GM23338 (cell line): Measurements from ENCODE around the gene P3H4.

ENCODE experiments used
- EZH2 ChIP-seq: fragments of 200-600 bp; sonication (generic); IDR thresholded peaks from one replicate; pipeline ENCODE4 v1.8.0; 2017; ENCODE audit warnings: antibody characterized with exemption, mild to moderate bottlenecking, low read depth; ENCODE audit not compliant: unreplicated experiment
- POLR2AphosphoS5 ChIP-seq: IDR thresholded peaks from 2 replicates; pipeline ENCODE4 v1.6.1; 2016; ENCODE audit warnings: antibody characterized with exemption, low read depth
- ZNF114 ChIP-seq: fragments of 250-450 bp; sonication (Bioruptor Pico); IDR thresholded peaks from 2 replicates; pipeline ENCODE4 v1.5.0; 2020; ENCODE audit warnings: mild to moderate bottlenecking, moderate library complexity
- TF ChIP-seq, protein P1 (sequence below), 2 experiments: fragments of 200-600 bp in 1 of 2; sonication (generic) in 1 of 2; conservative IDR thresholded peaks; 2 replicates each; pipeline versions ENCODE4 v1.5.1 to v1.6.1; 2016 to 2017; ENCODE audit warnings: antibody characterized with exemption in 2 of 2, low read depth in 2 of 2, mild to moderate bottlenecking in 2 of 2, moderate library complexity in 1 of 2
- TF ChIP-seq, protein P2 (sequence below): fragments of 250-450 bp; sonication (Bioruptor Pico); IDR thresholded peaks from 2 replicates; pipeline ENCODE4 v1.5.0; 2020; ENCODE audit warnings: mild to moderate bottlenecking, moderate library complexity
- TF ChIP-seq, protein P3 (sequence below): IDR thresholded peaks from one replicate; pipeline ENCODE4 v1.6.1; 2018; ENCODE audit warnings: antibody characterized with exemption; ENCODE audit not compliant: unreplicated experiment

DNA sequence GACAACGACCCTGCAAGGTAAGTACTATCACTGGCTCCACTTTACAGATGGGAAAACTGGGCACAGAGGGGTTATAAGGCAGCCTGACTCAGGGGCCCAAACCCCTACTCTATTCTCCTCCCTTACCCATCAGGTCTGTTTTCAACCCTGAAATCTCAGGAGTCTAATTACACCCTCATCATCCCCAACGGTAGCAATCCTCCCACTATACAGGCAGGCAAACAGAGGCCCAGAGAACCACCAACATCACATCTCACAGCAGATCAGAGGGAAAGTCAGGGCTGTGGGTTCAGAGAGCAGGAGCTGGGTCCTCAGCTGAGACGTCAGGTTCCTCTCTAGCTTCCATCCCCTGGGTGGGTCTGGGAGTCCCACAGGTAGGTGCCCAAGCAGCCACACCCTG lies 41.8 kb downstream of the P3H4 start:
- TF ChIP-seq, protein P1, sequence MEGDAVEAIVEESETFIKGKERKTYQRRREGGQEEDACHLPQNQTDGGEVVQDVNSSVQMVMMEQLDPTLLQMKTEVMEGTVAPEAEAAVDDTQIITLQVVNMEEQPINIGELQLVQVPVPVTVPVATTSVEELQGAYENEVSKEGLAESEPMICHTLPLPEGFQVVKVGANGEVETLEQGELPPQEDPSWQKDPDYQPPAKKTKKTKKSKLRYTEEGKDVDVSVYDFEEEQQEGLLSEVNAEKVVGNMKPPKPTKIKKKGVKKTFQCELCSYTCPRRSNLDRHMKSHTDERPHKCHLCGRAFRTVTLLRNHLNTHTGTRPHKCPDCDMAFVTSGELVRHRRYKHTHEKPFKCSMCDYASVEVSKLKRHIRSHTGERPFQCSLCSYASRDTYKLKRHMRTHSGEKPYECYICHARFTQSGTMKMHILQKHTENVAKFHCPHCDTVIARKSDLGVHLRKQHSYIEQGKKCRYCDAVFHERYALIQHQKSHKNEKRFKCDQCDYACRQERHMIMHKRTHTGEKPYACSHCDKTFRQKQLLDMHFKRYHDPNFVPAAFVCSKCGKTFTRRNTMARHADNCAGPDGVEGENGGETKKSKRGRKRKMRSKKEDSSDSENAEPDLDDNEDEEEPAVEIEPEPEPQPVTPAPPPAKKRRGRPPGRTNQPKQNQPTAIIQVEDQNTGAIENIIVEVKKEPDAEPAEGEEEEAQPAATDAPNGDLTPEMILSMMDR (conservative IDR thresholded peaks at IDR 0.05; ENCODE audit: low read depth in 2 of 2): no peak
- TF ChIP-seq POLR2AphosphoS5 (no peak), EZH2 (no peak), ZNF114 (CRISPR knock-in tag) (no peak)
- TF ChIP-seq, protein P2, sequence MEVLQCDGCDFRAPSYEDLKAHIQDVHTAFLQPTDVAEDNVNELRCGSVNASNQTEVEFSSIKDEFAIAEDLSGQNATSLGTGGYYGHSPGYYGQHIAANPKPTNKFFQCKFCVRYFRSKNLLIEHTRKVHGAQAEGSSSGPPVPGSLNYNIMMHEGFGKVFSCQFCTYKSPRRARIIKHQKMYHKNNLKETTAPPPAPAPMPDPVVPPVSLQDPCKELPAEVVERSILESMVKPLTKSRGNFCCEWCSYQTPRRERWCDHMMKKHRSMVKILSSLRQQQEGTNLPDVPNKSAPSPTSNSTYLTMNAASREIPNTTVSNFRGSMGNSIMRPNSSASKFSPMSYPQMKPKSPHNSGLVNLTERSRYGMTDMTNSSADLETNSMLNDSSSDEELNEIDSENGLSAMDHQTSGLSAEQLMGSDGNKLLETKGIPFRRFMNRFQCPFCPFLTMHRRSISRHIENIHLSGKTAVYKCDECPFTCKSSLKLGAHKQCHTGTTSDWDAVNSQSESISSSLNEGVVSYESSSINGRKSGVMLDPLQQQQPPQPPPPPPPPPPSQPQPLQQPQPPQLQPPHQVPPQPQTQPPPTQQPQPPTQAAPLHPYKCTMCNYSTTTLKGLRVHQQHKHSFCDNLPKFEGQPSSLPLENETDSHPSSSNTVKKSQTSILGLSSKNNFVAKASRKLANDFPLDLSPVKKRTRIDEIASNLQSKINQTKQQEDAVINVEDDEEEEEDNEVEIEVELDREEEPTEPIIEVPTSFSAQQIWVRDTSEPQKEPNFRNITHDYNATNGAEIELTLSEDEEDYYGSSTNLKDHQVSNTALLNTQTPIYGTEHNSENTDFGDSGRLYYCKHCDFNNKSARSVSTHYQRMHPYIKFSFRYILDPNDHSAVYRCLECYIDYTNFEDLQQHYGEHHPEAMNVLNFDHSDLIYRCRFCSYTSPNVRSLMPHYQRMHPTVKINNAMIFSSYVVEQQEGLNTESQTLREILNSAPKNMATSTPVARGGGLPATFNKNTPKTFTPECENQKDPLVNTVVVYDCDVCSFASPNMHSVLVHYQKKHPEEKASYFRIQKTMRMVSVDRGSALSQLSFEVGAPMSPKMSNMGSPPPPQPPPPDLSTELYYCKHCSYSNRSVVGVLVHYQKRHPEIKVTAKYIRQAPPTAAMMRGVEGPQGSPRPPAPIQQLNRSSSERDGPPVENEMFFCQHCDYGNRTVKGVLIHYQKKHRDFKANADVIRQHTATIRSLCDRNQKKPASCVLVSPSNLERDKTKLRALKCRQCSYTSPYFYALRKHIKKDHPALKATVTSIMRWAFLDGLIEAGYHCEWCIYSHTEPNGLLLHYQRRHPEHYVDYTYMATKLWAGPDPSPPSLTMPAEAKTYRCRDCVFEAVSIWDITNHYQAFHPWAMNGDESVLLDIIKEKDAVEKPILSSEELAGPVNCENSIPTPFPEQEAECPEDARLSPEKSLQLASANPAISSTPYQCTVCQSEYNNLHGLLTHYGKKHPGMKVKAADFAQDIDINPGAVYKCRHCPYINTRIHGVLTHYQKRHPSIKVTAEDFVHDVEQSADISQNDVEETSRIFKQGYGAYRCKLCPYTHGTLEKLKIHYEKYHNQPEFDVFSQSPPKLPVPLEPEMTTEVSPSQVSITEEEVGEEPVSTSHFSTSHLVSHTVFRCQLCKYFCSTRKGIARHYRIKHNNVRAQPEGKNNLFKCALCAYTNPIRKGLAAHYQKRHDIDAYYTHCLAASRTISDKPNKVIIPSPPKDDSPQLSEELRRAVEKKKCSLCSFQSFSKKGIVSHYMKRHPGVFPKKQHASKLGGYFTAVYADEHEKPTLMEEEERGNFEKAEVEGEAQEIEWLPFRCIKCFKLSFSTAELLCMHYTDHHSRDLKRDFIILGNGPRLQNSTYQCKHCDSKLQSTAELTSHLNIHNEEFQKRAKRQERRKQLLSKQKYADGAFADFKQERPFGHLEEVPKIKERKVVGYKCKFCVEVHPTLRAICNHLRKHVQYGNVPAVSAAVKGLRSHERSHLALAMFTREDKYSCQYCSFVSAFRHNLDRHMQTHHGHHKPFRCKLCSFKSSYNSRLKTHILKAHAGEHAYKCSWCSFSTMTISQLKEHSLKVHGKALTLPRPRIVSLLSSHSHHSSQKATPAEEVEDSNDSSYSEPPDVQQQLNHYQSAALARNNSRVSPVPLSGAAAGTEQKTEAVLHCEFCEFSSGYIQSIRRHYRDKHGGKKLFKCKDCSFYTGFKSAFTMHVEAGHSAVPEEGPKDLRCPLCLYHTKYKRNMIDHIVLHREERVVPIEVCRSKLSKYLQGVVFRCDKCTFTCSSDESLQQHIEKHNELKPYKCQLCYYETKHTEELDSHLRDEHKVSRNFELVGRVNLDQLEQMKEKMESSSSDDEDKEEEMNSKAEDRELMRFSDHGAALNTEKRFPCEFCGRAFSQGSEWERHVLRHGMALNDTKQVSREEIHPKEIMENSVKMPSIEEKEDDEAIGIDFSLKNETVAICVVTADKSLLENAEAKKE (CRISPR knock-in tag): no peak
- TF ChIP-seq, protein P3, sequence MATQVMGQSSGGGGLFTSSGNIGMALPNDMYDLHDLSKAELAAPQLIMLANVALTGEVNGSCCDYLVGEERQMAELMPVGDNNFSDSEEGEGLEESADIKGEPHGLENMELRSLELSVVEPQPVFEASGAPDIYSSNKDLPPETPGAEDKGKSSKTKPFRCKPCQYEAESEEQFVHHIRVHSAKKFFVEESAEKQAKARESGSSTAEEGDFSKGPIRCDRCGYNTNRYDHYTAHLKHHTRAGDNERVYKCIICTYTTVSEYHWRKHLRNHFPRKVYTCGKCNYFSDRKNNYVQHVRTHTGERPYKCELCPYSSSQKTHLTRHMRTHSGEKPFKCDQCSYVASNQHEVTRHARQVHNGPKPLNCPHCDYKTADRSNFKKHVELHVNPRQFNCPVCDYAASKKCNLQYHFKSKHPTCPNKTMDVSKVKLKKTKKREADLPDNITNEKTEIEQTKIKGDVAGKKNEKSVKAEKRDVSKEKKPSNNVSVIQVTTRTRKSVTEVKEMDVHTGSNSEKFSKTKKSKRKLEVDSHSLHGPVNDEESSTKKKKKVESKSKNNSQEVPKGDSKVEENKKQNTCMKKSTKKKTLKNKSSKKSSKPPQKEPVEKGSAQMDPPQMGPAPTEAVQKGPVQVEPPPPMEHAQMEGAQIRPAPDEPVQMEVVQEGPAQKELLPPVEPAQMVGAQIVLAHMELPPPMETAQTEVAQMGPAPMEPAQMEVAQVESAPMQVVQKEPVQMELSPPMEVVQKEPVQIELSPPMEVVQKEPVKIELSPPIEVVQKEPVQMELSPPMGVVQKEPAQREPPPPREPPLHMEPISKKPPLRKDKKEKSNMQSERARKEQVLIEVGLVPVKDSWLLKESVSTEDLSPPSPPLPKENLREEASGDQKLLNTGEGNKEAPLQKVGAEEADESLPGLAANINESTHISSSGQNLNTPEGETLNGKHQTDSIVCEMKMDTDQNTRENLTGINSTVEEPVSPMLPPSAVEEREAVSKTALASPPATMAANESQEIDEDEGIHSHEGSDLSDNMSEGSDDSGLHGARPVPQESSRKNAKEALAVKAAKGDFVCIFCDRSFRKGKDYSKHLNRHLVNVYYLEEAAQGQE: no peak
